IMR-90 (cell line): ENCODE results near the gene ZFR. TPM values are rescaled to one million over a fixed set of nuclear protein-coding genes. Genes with fewer than 3 reads are reported as not detected.
A peak's percentile ranks its signal among the peaks of the same experiment; 100 is the strongest.

ENCODE experiments used
- ATAC-seq: fragments of 200-7000 bp; cut with Tn5 transposase; 2 replicates; pipeline ENCODE4 v1.9.1; 2020; ENCODE audit warnings: low read depth, mild to moderate bottlenecking, moderate library complexity
- BruUV-seq: library from RNA; stranded (reverse); fragments of 400-500 nt; replicated peaks from 2 replicates; lab custom pipeline; 2021; lab: Mats Ljungman, UMichigan
- CTCF ChIA-PET: fragments of 300-600 bp; formaldehyde crosslinking; extraction: SDS; loops from one replicate; lab custom pipeline; 2021; ENCODE audit warnings: antibody characterized with exemption; lab: Yijun Ruan, JAX
- POLR2A ChIA-PET: fragments of 300-600 bp; sonication (Branson Sonifier 250); formaldehyde crosslinking; loops from one replicate; lab custom pipeline; 2022; ENCODE audit warnings: antibody characterized with exemption; ENCODE audit not compliant: unreplicated experiment; lab: Charles Lee
- DNase-seq: peaks from one replicate; pipeline ENCODE4 v3.0.0; 2013
- H2AFZ ChIP-seq: replicated peaks from 2 replicates; pipeline ENCODE3; 2013; ENCODE audit warnings: low read length, mild to moderate bottlenecking; ENCODE audit not compliant: poor library complexity
- H2AK5ac ChIP-seq: 2 replicates; pipeline ENCODE4 v1.6.1; 2013; ENCODE audit warnings: low read depth, low read length, inconsistent platforms
- H2AK9ac ChIP-seq: replicated peaks from 2 replicates; pipeline ENCODE3; 2013; ENCODE audit warnings: mild to moderate bottlenecking, low read depth, low read length, moderate library complexity; ENCODE audit not compliant: poor library complexity
- H2BK120ac ChIP-seq: 2 replicates; pipeline ENCODE4 v1.6.1; 2013; ENCODE audit warnings: low read depth, low read length, inconsistent platforms
- H2BK15ac ChIP-seq: 3 replicates; pipeline ENCODE4 v1.6.1; 2013; ENCODE audit warnings: low read depth, low read length, inconsistent platforms
- H2BK20ac ChIP-seq: 2 replicates; pipeline ENCODE4 v1.6.1; 2013; ENCODE audit warnings: low read depth, mild to moderate bottlenecking, inconsistent platforms, low read length, moderate library complexity
- H2BK5ac ChIP-seq: 2 replicates; pipeline ENCODE4 v1.6.1; 2013; ENCODE audit warnings: mild to moderate bottlenecking, low read depth, low read length, inconsistent platforms; ENCODE audit not compliant: poor library complexity, severe bottlenecking
- H3K14ac ChIP-seq: replicated peaks from 2 replicates; pipeline ENCODE4 v1.6.1; 2013; ENCODE audit warnings: low read depth, low read length, inconsistent platforms
- H3K18ac ChIP-seq: 2 replicates; pipeline ENCODE4 v1.6.1; 2013; ENCODE audit warnings: low read depth, low read length, control low read depth
- H3K23ac ChIP-seq: 2 replicates; pipeline ENCODE4 v1.6.1; 2013; ENCODE audit warnings: low read depth, low read length, inconsistent platforms
- H3K27ac ChIP-seq: 2 replicates; pipeline ENCODE4 v1.5.1; 2013; ENCODE audit warnings: mild to moderate bottlenecking, control low read depth, low read length; ENCODE audit not compliant: insufficient read depth
- H3K27me3 ChIP-seq: 2 replicates; pipeline ENCODE4 v1.6.1; 2013; ENCODE audit warnings: low read length; ENCODE audit not compliant: control insufficient read depth, insufficient read depth
- H3K36me3 ChIP-seq: 2 replicates; pipeline ENCODE4 v1.6.1; 2013; ENCODE audit warnings: low read length, mixed read lengths; ENCODE audit not compliant: control insufficient read depth, insufficient read depth
- H3K4ac ChIP-seq: 2 replicates; pipeline ENCODE4 v1.6.1; 2013; ENCODE audit warnings: low read depth, low read length, inconsistent platforms
- H3K4me1 ChIP-seq: 2 replicates; pipeline ENCODE4 v1.6.1; 2013; ENCODE audit warnings: low read length, mixed read lengths; ENCODE audit not compliant: control insufficient read depth, insufficient read depth
- H3K4me2 ChIP-seq: 2 replicates; pipeline ENCODE4 v1.6.1; 2013; ENCODE audit warnings: low read depth, mild to moderate bottlenecking, control low read depth, low read length, moderate library complexity
- H3K4me3 ChIP-seq: 2 replicates; pipeline ENCODE4 v1.5.1; 2013; ENCODE audit warnings: low read depth, mild to moderate bottlenecking, control low read depth, low read length, moderate library complexity; ENCODE audit not compliant: insufficient read depth
- H3K56ac ChIP-seq: 2 replicates; pipeline ENCODE4 v1.6.1; 2013; ENCODE audit warnings: low read length, inconsistent platforms; ENCODE audit not compliant: insufficient read depth; ENCODE audit errors: extremely low read depth
- H3K79me1 ChIP-seq, 2 experiments: 2 replicates each; pipeline ENCODE4 v1.6.1; 2013; ENCODE audit warnings: low read length in 2 of 2, inconsistent platforms in 1 of 2, low read depth in 1 of 2
- H3K9ac ChIP-seq: 2 replicates; pipeline ENCODE4 v1.6.1; 2013; ENCODE audit warnings: low read depth, low read length, control low read depth
- H3K9me1 ChIP-seq: 2 replicates; pipeline ENCODE4 v1.6.1; 2013; ENCODE audit warnings: low read length, inconsistent platforms; ENCODE audit not compliant: insufficient read depth
- H3K9me3 ChIP-seq: 2 replicates; pipeline ENCODE4 v1.6.1; 2013; ENCODE audit warnings: low read length; ENCODE audit not compliant: control insufficient read depth, insufficient read depth
- H4K20me1 ChIP-seq: 2 replicates; pipeline ENCODE4 v1.6.1; 2013; ENCODE audit warnings: low read length, inconsistent platforms; ENCODE audit not compliant: insufficient read depth
- H4K5ac ChIP-seq: 2 replicates; pipeline ENCODE4 v1.6.1; 2013; ENCODE audit warnings: mild to moderate bottlenecking, low read depth, low read length, control low read depth
- H4K8ac ChIP-seq, 2 experiments: 2 replicates each; pipeline ENCODE4 v1.6.1; 2013; ENCODE audit warnings: low read depth in 2 of 2, low read length in 2 of 2, control low read depth in 1 of 2, inconsistent platforms in 1 of 2
- H4K91ac ChIP-seq: 2 replicates; pipeline ENCODE4 v1.6.1; 2013; ENCODE audit warnings: low read depth, low read length, inconsistent platforms; ENCODE audit not compliant: insufficient read depth
- CEBPB ChIP-seq: IDR thresholded peaks from 2 replicates; pipeline ENCODE4 v1.6.1; 2012; ENCODE audit warnings: low read depth, low read length, improper control_type of control experiment
- MAFK ChIP-seq: IDR thresholded peaks from 2 replicates; pipeline ENCODE4 v1.6.1; 2012; ENCODE audit warnings: low read depth, low read length, improper control_type of control experiment
- MXI1 ChIP-seq: IDR thresholded peaks from 2 replicates; pipeline ENCODE4 v1.6.1; 2012; ENCODE audit warnings: low read depth, mild to moderate bottlenecking, low read length, moderate library complexity, borderline replicate concordance
- NFE2L2 ChIP-seq: fragments of 150-350 bp; IDR thresholded peaks from 2 replicates; pipeline ENCODE4 v1.6.1; 2016; ENCODE audit warnings: low read depth, mild to moderate bottlenecking, low read length
- POLR2A ChIP-seq: IDR thresholded peaks from 2 replicates; pipeline ENCODE4 v1.6.1; 2012; ENCODE audit warnings: mild to moderate bottlenecking, low read depth, low read length
- RFX5 ChIP-seq: IDR thresholded peaks from 2 replicates; pipeline ENCODE4 v1.8.0; 2012; ENCODE audit warnings: low read depth, mild to moderate bottlenecking, low read length, moderate library complexity
- dilution Hi-C: fragments of 300-500 bp; cut with HindIII; formaldehyde crosslinking; loops from one replicate; pipeline ENCODE4 v1.14.3; 2018; ENCODE audit warnings: low sequenced_read_pairs; ENCODE audit not compliant: unreplicated experiment
- in situ Hi-C: fragments of 300-500 bp; cut with MboI; formaldehyde crosslinking; loops from 3 replicates; pipeline ENCODE4 v1.14.3; 2019; ENCODE audit warnings: low sequenced_read_pairs, inconsistent platforms, mixed read lengths
- intact Hi-C: fragments of 100-400 bp; cut with micrococcal nuclease; formaldehyde crosslinking; loops from 2 replicates; pipeline ENCODE4 v1.10.0; 2022
- polyA plus RNA-seq, 3 experiments: library from polyadenylated mRNA; depleted of rRNA; stranded (reverse); fragments of >200 nt; gene quantifications; 2 replicates each; pipeline ENCODE4 v1.2.3, GENCODE V29; 2012; ENCODE audit warnings: low replicate concordance in 1 of 3
- total RNA-seq: library from RNA; depleted of rRNA; stranded (reverse); fragments of >200 nt; gene quantifications from 2 replicates; pipeline ENCODE4 v1.2.3, GENCODE V29; 2012

ZFR gene
- total and polyA plus RNA-seq, 2 of the 4 experiments (the other 2 are of a cell fraction), result 30.4 to 81.4 TPM

- TF ChIP-seq MXI1, result no peak
Observed at GRCh38 chr5:32388432-32389129, 56.0 kb downstream of the ZFR start (continued).

GRCh38 chr5:32387841-32388240 lies 56.7 kb downstream of the ZFR start:
- Histone ChIP-seq H4K5ac (no peak overlapping the region), H3K9me3 (no peaks in the 10 kb centered on the region), H2BK5ac (peak overlapping the region; percentile 60), H3K14ac (no peak overlapping the region), H3K23ac (no peak overlapping the region), H3K79me1 (peaks cover 15 to 38% of the 10 kb centered on the region in 2 experiments), H3K56ac (no peak overlapping the region), H2AK5ac (no peak overlapping the region), H3K18ac (no peak overlapping the region), H3K9ac (no peak overlapping the region), H2BK20ac (no peak overlapping the region), H3K36me3 (peaks cover 27% of the 10 kb centered on the region), H3K4me3 (no peak overlapping the region), H3K27me3 (no peaks in the 10 kb centered on the region), H3K4me2 (no peak overlapping the region), H2BK15ac (no peak overlapping the region), H2AFZ (no peak overlapping the region), H4K20me1 (peaks cover 8% of the 10 kb centered on the region; the same call in 1 of the 2 replicates), H2BK120ac (no peak overlapping the region), H3K27ac (no peak overlapping the region), H4K91ac (no peak overlapping the region), H3K4me1 (peaks cover 10% of the 10 kb centered on the region), H4K8ac (no peak overlapping the region), H3K9me1 (peaks cover 12% of the 10 kb centered on the region), H2AK9ac (no peak overlapping the region), H3K4ac (no peak overlapping the region)
- TF ChIP-seq MAFK, result 0 out of 2 replicates have a peak, but pooled peaks have one; percentile 2
- TF ChIP-seq POLR2A, result no peak
- no peak for TF ChIP-seq CEBPB
- TF ChIP-seq RFX5, result no peak
- no peak for TF ChIP-seq NFE2L2
- ChIA-PET POLR2A (no interaction called here), CTCF (interaction anchor here (0.6 kb wide), 1 partner anchor 155 kb away, joined by 4 read pairs; no protein-coding TSS in a partner anchor)
- in situ Hi-C loops, result no loop called here
- ATAC-seq (no peak), DNase-seq (no peak)
- intact Hi-C loops, result loop anchor here (5.0 kb wide), 1 partner anchor 156 kb away; no protein-coding TSS in a partner anchor
- BruUV-seq, result no TSS peak
- dilution Hi-C loops, result no loop called here
